Stimulated activated CD8-positive, alpha-beta memory T cell treated with anti-CD3 and anti-CD28 coated beads, Interleukin-7, amount 100 ng/mL, for 1 hour (primary cell): ENCODE data around the gene CELF1.
"Not testable (repeated sequence)": the region's sequence is repeated elsewhere in the genome, so short reads cannot be mapped to it uniquely, and the experiment has no call there.

ENCODE experiments used
- DNase-seq, 2 donors: peaks; one replicate each; pipeline ENCODE4 v3.0.0-alpha.2; 2020; ENCODE audit warnings: low read depth in 2 of 2

The CELF1 gene

GRCh38 chr11:47538741-47539565 lies 14.0 kb downstream of the CELF1 start:
- no peak for DNase-seq

GRCh38 chr11:47536915-47537314 lies 16.0 kb downstream of the CELF1 start:
- no peak for DNase-seq

- DNase-seq, result no peak
Measured at GRCh38 chr11:47534704-47535251, 18.2 kb downstream of the CELF1 start.

- no peak for DNase-seq
Measured at GRCh38 chr11:47533690-47534151, 19.2 kb downstream of the CELF1 start.

GRCh38 chr11:47532597-47533213 lies 20.2 kb downstream of the CELF1 start:
- DNase-seq, result no peak

GRCh38 chr11:47531666-47532065 lies 21.3 kb downstream of the CELF1 start:
- no peak for DNase-seq

- DNase-seq, result not testable (repeated sequence)
Measured at GRCh38 chr11:47530721-47531120, 22.2 kb downstream of the CELF1 start.

GRCh38 chr11:47529951-47530350 lies 23.0 kb downstream of the CELF1 start:
- no peak for DNase-seq

- no peak for DNase-seq
Measured at GRCh38 chr11:47527186-47527585, 25.7 kb downstream of the CELF1 start.

GRCh38 chr11:47526032-47526431 lies 26.9 kb downstream of the CELF1 start:
- not testable (repeated sequence) for DNase-seq

GRCh38 chr11:47524291-47524874 lies 28.5 kb downstream of the CELF1 start:
- DNase-seq, result no peak

- no peak for DNase-seq
Measured at GRCh38 chr11:47523490-47524225, 29.3 kb downstream of the CELF1 start.

GRCh38 chr11:47518212-47518964 lies 34.5 kb downstream of the CELF1 start:
- no peak for DNase-seq

- DNase-seq, result no peak
Measured at GRCh38 chr11:47516984-47517853, 35.7 kb downstream of the CELF1 start.

- DNase-seq, result no peak
Measured at GRCh38 chr11:47516155-47516554, 36.8 kb downstream of the CELF1 start.

GRCh38 chr11:47514825-47515647 lies 37.9 kb downstream of the CELF1 start:
- DNase-seq, result no peak

- no peak for DNase-seq
Measured at GRCh38 chr11:47512701-47513100, 40.2 kb downstream of the CELF1 start.

GRCh38 chr11:47511917-47512316 lies 41.0 kb downstream of the CELF1 start:
- no peak for DNase-seq

GRCh38 chr11:47510209-47510608 lies 42.7 kb downstream of the CELF1 start:
- no peak for DNase-seq
